PC-3 (cell line): ENCODE measurements around the gene PLAAT2.

Source experiments
- EZH2 ChIP-seq: fragments of 300-600 bp; sonication (generic); IDR thresholded peaks from one replicate; pipeline ENCODE4 v1.6.1; 2017; ENCODE audit warnings: antibody characterized with exemption, mild to moderate bottlenecking, low read length; ENCODE audit not compliant: unreplicated experiment
- EZH2phosphoT487 ChIP-seq: fragments of 300-600 bp; sonication (generic); IDR thresholded peaks from 2 replicates; pipeline ENCODE4 v1.6.1; 2018; ENCODE audit warnings: mild to moderate bottlenecking, antibody characterized with exemption, low read length, borderline replicate concordance
- TF ChIP-seq, protein P1 (sequence below): fragments of 300-600 bp; sonication (generic); conservative IDR thresholded peaks from 2 replicates; pipeline ENCODE4 v1.5.1; 2017; ENCODE audit warnings: antibody characterized with exemption, low read depth, mild to moderate bottlenecking, low read length

DNA sequence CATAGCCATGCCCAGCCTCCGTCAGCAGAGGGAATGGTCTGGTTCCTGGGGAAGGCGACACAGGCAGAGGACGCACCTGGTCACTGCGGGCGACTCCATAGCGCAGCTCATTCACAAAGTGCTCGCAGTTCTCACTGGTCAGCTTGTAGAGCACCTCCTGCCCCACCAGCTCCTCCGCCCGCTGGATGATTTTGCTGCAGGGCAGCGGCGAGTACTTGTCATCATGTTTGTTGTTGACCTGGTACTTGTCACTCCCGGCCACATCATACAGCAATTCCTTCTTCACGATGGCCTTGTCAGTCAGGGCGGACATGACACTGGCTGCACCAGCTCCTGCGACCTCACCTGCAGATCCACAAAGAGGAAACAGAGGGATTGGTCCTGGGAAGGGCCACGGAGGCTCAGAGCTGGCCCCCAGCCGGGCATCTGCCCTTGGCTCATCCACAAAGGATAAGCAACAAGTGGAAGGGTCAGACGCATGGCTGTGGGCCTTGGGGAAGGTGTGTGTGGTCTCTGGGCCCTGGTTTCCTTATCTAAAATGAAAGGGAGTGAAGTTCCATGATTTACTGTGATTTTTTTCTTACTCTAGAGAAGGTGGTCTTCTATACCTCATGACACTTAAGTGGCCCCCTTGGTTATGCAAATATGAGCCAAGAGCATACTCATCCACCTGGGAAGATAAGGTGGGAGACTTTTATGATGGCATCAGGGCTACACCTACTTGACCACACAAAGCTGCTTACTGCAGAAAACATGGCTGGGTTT is 27.0 kb upstream of the PLAAT2 start:
- TF ChIP-seq, protein P1, sequence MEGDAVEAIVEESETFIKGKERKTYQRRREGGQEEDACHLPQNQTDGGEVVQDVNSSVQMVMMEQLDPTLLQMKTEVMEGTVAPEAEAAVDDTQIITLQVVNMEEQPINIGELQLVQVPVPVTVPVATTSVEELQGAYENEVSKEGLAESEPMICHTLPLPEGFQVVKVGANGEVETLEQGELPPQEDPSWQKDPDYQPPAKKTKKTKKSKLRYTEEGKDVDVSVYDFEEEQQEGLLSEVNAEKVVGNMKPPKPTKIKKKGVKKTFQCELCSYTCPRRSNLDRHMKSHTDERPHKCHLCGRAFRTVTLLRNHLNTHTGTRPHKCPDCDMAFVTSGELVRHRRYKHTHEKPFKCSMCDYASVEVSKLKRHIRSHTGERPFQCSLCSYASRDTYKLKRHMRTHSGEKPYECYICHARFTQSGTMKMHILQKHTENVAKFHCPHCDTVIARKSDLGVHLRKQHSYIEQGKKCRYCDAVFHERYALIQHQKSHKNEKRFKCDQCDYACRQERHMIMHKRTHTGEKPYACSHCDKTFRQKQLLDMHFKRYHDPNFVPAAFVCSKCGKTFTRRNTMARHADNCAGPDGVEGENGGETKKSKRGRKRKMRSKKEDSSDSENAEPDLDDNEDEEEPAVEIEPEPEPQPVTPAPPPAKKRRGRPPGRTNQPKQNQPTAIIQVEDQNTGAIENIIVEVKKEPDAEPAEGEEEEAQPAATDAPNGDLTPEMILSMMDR: no peak
- no peak for TF ChIP-seq EZH2
- TF ChIP-seq EZH2phosphoT487: no peak
